Measurements from ENCODE around the gene CFAP206.

The CFAP206 gene

DNA sequence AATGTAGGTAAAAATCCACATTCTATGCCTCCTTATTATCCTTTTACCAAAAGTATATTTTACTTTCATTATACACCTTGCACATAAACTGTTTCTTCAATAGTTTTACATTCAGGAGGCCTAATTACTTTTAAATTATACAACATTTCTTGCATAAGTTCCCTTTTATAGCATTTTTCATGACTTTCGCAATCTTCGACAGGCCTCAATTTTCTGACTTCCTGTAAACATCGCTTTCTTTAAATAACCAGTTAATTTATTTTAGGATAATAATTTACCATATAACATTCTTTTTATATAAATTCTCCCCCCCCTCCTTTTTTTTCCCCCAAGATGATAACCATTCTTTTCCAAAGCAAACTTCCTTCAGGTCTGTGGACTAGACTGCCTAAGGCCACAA lies 74.2 kb downstream of the CFAP206 start:
- TF ChIP-seq CTCF (IDR thresholded peaks at IDR 0.05; ENCODE audit: low read depth, low read length, poor library complexity, severe bottlenecking) (no peak), EZH2phosphoT487 (IDR thresholded peaks at IDR 0.05; ENCODE audit: borderline replicate concordance, low read length) (no peak)
- H3K4me2 ChIP-seq (ENCODE audit: low read length) = no peak overlapping the region
- 0 out of 2 replicates have a peak, but pooled peaks cover 3% of the 10 kb centered on the region for H3K79me2 ChIP-seq (ENCODE audit: control insufficient read depth, low read length)
- peaks cover 15% of the 10 kb centered on the region for H3K36me3 ChIP-seq (ENCODE audit: control insufficient read depth, low read length)
- H3K9me3 ChIP-seq (ENCODE audit: control insufficient read depth, insufficient read depth, low read length) = no peaks in the 10 kb centered on the region
- H3K4me3 ChIP-seq (ENCODE audit: low read length) = no peak overlapping the region
- H3K27me3 ChIP-seq (ENCODE audit: control insufficient read depth, low read length) = no peaks in the 10 kb centered on the region
- H3F3A ChIP-seq (ENCODE audit: control insufficient read depth, insufficient read depth) = no peaks in the 10 kb centered on the region
- H4K20me1 ChIP-seq (ENCODE audit: control insufficient read depth, insufficient read depth, low read depth, low read length) = no peaks in the 10 kb centered on the region
- H3K4me1 ChIP-seq (ENCODE audit: control insufficient read depth, low read length) = no peaks in the 10 kb centered on the region
- H3K27ac ChIP-seq (ENCODE audit: low read depth, low read length) = no peak overlapping the region
- no peaks in the 10 kb centered on the region for H3K9me2 ChIP-seq (replicated peaks; ENCODE audit: control insufficient read depth, low read length)

GRCh38 chr6:87482366-87482765 lies 74.6 kb downstream of the CFAP206 start:
- Histone ChIP-seq H3K4me1 (ENCODE audit: control insufficient read depth, low read length) (no peaks in the 10 kb centered on the region), H3K36me3 (ENCODE audit: control insufficient read depth, low read length) (peaks cover 15% of the 10 kb centered on the region), H3K27ac (ENCODE audit: low read depth, low read length) (no peak overlapping the region), H3K9me3 (ENCODE audit: control insufficient read depth, insufficient read depth, low read length) (no peaks in the 10 kb centered on the region), H3K9me2 (replicated peaks; ENCODE audit: control insufficient read depth, low read length) (no peaks in the 10 kb centered on the region), H4K20me1 (ENCODE audit: control insufficient read depth, insufficient read depth, low read depth, low read length) (no peaks in the 10 kb centered on the region), H3K27me3 (ENCODE audit: control insufficient read depth, low read length) (no peaks in the 10 kb centered on the region), H3K79me2 (ENCODE audit: control insufficient read depth, low read length) (0 out of 2 replicates have a peak, but pooled peaks cover 2% of the 10 kb centered on the region), H3K4me2 (ENCODE audit: low read length) (no peak overlapping the region), H3K4me3 (ENCODE audit: low read length) (no peak overlapping the region), H3F3A (ENCODE audit: control insufficient read depth, insufficient read depth) (no peaks in the 10 kb centered on the region)
- no peak for TF ChIP-seq EZH2phosphoT487 (IDR thresholded peaks at IDR 0.05; ENCODE audit: borderline replicate concordance, low read length)
- TF ChIP-seq CTCF (IDR thresholded peaks at IDR 0.05; ENCODE audit: low read depth, low read length, poor library complexity, severe bottlenecking) = no peak

DNA sequence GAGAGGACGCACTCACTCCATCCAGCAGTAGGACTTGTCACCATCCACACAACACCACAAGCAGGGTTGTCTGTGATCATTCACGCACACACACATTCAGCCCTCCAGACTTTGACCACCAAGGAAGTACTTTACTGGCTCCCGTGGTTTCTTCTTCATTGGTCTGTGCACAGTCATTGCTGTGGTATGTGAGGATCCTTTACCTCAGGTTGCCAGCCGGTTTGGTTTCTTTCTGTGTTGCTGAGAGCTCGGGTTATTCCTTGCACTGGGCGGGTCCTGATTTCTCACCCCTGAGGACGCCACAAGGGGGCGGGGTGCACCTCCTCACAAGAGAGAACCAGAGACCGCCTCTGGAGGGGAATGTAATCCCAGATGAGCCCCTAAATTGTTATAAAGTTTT lies 76.2 kb downstream of the CFAP206 start:
- Histone ChIP-seq H3K9me2 (replicated peaks; ENCODE audit: control insufficient read depth, low read length) (no peaks in the 10 kb centered on the region), H3K4me1 (ENCODE audit: control insufficient read depth, low read length) (no peaks in the 10 kb centered on the region), H3K4me2 (ENCODE audit: low read length) (no peak overlapping the region), H3K79me2 (ENCODE audit: control insufficient read depth, low read length) (no peaks in the 10 kb centered on the region), H3K27me3 (ENCODE audit: control insufficient read depth, low read length) (no peaks in the 10 kb centered on the region), H3K36me3 (ENCODE audit: control insufficient read depth, low read length) (peaks cover 3% of the 10 kb centered on the region; the same call in 1 of the 2 replicates), H3F3A (ENCODE audit: control insufficient read depth, insufficient read depth) (no peaks in the 10 kb centered on the region), H4K20me1 (ENCODE audit: control insufficient read depth, insufficient read depth, low read depth, low read length) (no peaks in the 10 kb centered on the region), H3K4me3 (ENCODE audit: low read length) (no peak overlapping the region), H3K9me3 (ENCODE audit: control insufficient read depth, insufficient read depth, low read length) (no peaks in the 10 kb centered on the region), H3K27ac (ENCODE audit: low read depth, low read length) (no peak overlapping the region)
- TF ChIP-seq EZH2phosphoT487 (IDR thresholded peaks at IDR 0.05; ENCODE audit: borderline replicate concordance, low read length) = no peak
- peak; percentile 42 for TF ChIP-seq CTCF (IDR thresholded peaks at IDR 0.05; ENCODE audit: low read depth, low read length, poor library complexity, severe bottlenecking)
